Measurements from ENCODE around the gene FAM83G.

Gene FAM83G

DNA sequence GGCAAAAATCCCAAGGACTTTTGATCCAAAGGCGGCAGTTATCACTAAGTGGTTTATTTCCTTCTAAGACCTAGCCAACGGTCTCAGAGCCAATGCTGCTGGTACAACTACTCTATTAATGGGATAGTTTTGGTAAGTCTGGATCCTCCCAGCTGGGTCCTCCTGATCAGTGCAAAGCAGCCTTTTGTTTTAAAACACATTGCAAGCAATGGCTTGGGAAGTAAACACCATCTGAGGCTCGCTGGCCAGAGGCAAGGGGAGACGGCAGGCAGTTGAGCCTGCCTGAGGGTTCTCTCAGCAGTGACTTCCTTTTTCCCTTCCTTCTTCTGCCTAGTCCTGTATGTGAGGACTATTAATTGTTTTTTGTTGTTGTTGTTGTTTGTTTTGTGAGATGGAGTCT, 54.2 kb downstream of the FAM83G start:
- no peak overlapping the region for H3K4me3 ChIP-seq (replicated peaks; ENCODE audit: low read depth, low read length)
- DNase-seq (ENCODE audit: low read depth), result no peak
- TF ChIP-seq, protein P1, sequence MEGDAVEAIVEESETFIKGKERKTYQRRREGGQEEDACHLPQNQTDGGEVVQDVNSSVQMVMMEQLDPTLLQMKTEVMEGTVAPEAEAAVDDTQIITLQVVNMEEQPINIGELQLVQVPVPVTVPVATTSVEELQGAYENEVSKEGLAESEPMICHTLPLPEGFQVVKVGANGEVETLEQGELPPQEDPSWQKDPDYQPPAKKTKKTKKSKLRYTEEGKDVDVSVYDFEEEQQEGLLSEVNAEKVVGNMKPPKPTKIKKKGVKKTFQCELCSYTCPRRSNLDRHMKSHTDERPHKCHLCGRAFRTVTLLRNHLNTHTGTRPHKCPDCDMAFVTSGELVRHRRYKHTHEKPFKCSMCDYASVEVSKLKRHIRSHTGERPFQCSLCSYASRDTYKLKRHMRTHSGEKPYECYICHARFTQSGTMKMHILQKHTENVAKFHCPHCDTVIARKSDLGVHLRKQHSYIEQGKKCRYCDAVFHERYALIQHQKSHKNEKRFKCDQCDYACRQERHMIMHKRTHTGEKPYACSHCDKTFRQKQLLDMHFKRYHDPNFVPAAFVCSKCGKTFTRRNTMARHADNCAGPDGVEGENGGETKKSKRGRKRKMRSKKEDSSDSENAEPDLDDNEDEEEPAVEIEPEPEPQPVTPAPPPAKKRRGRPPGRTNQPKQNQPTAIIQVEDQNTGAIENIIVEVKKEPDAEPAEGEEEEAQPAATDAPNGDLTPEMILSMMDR (IDR thresholded peaks at IDR 0.05; ENCODE audit: low read length, missing control alignments), result no peak

DNA sequence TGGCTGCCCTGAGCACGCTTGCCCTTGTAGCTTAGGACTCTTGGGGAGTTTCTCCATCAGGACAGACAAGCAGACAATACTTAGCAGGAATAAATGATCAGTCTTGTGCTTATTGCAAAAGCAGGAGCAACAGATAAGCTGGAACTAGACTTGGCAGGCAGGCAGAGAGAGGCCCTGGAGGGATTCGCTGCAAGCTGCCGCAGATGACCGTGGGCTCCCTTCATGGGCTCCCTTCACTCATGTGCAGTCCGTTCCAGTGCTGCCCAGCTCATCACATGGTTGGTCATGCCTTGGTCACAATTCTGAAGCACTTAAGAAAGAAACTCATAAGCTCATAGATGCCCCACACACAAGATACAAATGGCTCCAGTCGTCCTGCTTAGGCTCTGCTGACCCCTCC, 55.0 kb downstream of the FAM83G start:
- H3K4me3 ChIP-seq (replicated peaks; ENCODE audit: low read depth, low read length), result no peak overlapping the region
- DNase-seq (ENCODE audit: low read depth), result peak; percentile 68
- TF ChIP-seq, protein P1 (IDR thresholded peaks at IDR 0.05; ENCODE audit: low read length, missing control alignments), result no peak

DNA sequence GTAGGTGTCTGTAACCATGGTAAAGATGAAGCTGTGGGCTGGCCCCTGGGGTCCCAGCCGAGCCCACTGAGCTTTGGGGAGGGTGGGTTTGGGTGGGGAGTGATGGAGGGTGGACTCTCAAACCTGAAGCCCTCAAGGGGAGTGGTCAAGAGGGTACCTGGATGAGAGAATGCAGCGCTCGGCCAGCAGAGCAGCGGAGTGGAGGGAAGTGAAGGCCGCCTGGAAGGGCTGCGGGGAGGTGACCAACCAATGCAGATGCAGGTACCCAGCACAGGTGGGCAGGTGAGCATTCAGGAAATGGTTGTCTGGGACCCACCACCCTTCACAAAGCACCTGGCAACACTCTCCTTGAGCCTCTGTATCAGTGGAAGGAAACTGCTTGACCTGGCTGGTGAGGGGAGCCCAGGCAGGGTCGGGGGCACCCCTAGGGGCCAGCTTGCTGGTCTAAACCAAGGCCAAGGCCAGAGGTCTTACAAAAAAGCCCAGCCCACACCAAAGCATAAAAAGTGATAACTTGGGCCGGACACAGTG, 56.0 kb downstream of the FAM83G start:
- no peak for DNase-seq (ENCODE audit: low read depth)
- TF ChIP-seq, protein P1 (IDR thresholded peaks at IDR 0.05; ENCODE audit: low read length, missing control alignments), result no peak

DNA sequence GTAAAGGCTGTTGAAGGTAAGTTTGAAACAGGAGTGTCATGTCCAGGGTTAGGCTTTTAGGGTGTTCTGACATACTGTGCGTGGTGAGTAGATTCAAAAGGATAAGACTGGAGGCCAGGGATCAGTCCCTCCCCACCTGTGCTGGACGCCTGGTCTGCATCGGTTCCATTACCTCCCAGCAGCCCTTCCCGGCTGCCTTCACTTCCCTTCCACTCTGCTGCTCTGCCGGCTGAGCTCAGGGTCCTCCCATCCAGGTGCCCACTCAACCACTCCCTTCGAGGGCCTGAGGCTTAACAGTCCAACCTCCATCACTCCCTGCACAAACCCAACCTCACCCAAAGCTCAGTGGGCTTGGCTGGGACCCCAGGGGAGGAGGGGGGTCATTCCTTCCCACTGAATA, 56.7 kb downstream of the FAM83G start:
- no peak overlapping the region for H3K4me3 ChIP-seq (replicated peaks; ENCODE audit: low read depth, low read length)
- DNase-seq (ENCODE audit: low read depth), result no peak
- TF ChIP-seq, protein P1 (IDR thresholded peaks at IDR 0.05; ENCODE audit: low read length, missing control alignments), result no peak

More for the DNA sequence above, 56.0 kb downstream of the FAM83G start:
- H3K4me3 ChIP-seq (replicated peaks; ENCODE audit: low read depth, low read length), result no peak overlapping the region

DNA sequence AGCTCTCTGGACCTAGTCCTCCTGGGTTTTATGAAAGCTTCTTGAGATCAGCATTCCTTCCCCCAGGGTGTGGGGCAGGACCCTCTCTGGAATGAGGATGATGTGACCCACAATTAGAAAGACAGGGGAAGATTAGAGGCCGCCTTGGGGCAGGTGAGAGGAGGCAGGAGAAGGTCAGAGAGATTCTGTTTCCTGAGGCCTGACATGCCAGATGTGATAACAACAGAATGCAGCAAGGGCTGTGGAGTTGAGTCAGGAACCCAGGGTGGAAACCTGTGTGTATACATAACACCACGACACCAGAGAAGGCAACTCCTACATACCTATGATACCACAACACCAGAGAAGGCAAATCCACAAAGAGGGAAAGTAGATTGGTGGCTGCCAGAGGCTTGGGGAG, 58.0 kb downstream of the FAM83G start:
- DNase-seq (ENCODE audit: low read depth), result no peak
- no peak overlapping the region for H3K4me3 ChIP-seq (replicated peaks; ENCODE audit: low read depth, low read length)
- TF ChIP-seq, protein P1 (IDR thresholded peaks at IDR 0.05; ENCODE audit: low read length, missing control alignments), result no peak

DNA sequence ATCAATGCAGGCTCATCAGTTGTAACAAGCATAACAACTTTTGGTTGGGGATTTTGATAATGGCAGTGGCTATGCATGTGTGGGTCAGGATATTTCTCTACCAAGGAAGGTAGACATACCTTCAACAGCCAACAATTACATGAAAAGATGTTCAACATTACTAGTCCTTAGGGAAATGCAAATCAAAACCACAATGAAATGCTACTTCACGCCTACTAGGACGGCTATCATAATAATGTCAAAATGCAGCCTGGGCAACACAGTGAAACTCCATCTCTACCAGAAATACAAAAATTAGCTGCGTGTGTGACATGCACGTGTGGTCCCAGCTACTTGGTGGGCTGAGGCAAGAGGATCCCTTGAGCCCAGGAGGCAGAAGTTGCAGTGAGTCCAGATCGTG, 59.9 kb downstream of the FAM83G start:
- no peak for DNase-seq (ENCODE audit: low read depth)
- no peak overlapping the region for H3K4me3 ChIP-seq (replicated peaks; ENCODE audit: low read depth, low read length)
- TF ChIP-seq, protein P1 (IDR thresholded peaks at IDR 0.05; ENCODE audit: low read length, missing control alignments), result no peak

DNA sequence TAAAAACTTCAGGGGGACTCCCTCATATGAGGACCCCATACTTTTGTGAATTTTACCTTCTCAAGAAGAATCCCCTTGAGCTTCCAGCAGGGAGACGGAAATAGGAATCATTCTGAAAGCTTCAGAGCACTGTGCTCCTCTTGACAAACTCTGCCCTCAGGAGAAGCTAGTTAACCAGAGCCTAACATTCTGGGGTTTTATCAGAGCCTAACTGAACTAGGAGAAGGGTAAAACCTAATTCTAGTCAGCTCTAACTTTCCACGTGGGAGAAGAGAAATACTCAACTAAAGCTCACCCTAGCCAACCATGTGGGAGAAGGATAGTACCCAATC, 65.9 kb downstream of the FAM83G start:
- no peak for DNase-seq (ENCODE audit: low read depth)
- no peak overlapping the region for H3K4me3 ChIP-seq (replicated peaks; ENCODE audit: low read depth, low read length)
- TF ChIP-seq, protein P1 (IDR thresholded peaks at IDR 0.05; ENCODE audit: low read length, missing control alignments), result no peak
